Thyroid gland (tissue), 4 donors: ENCODE data around the gene TMEM61. TPM values are rescaled to one million over a fixed set of nuclear protein-coding genes. Genes with fewer than 3 reads are reported as not detected.

Experiments
- DNase-seq, 2 donors: peaks; one replicate each; pipeline ENCODE4 v3.0.0-alpha.2; 2019
- H3K27ac ChIP-seq, 3 donors: fragments of 200-600 bp; sonication (generic); 1 replicate in 2 of 3; 2 replicates in 1 of 3; pipeline ENCODE4 v1.5.1; 2016 to 2019; ENCODE audit warnings: mild to moderate bottlenecking in 1 of 3, moderate library complexity in 1 of 3
- H3K27me3 ChIP-seq: fragments of 200-600 bp; sonication (generic); one replicate; pipeline ENCODE4 v1.5.1; 2019
- H3K36me3 ChIP-seq, 2 donors: fragments of 200-600 bp; sonication (generic); one replicate each; pipeline ENCODE4 v1.5.1; 2016 to 2019
- H3K4me1 ChIP-seq, 2 donors: fragments of 200-600 bp; sonication (generic); one replicate each; pipeline ENCODE4 v1.5.1; 2017 to 2019
- H3K4me3 ChIP-seq, 3 donors: fragments of 200-600 bp; sonication (generic); replicated peaks in 1 of 3; 1 replicate in 2 of 3; 2 replicates in 1 of 3; pipeline ENCODE4 v1.5.1; 2016; ENCODE audit warnings: mild to moderate bottlenecking in 1 of 3
- H3K9me3 ChIP-seq: fragments of 200-600 bp; sonication (generic); one replicate; pipeline ENCODE4 v1.5.1; 2017
- POLR2A ChIP-seq, 2 donors: fragments of 450-650 bp; IDR thresholded peaks; one replicate each; pipeline ENCODE4 v1.6.1; 2017; ENCODE audit warnings: antibody characterized with exemption in 2 of 2, mild to moderate bottlenecking in 2 of 2, moderate library complexity in 1 of 2
- WGBS, 2 donors: methylation state at CpG; one replicate each; pipeline ENCODE4 v1.1.5; 2017; 5-methylcytosine and 5-hydroxymethylcytosine counted together
- intact Hi-C: fragments of 100-400 bp; cut with DNase I; formaldehyde crosslinking; loops from one replicate; pipeline ENCODE4 v1.15.1; 2023
- total RNA-seq, 4 donors: library from RNA; depleted of rRNA; stranded (reverse); fragments of >200 nt; gene quantifications; one replicate each; pipeline ENCODE4 v1.2.3, GENCODE V29; 2016
- TF ChIP-seq, protein P1 (sequence below), 6 experiments: fragments of 200-600 bp in 3 of 6; fragments of 450-650 bp in 3 of 6; sonication (generic) in 3 of 6; IDR thresholded peaks; one replicate each; pipeline ENCODE4 v1.5.1; 2016 to 2019; ENCODE audit warnings: antibody characterized with exemption in 6 of 6, mild to moderate bottlenecking in 2 of 6, inconsistent platforms in 1 of 6, moderate library complexity in 1 of 6

TMEM61 gene
- total RNA-seq, 4 donors from 2014 or later: 0.45 TPM; not detected in 3

DNA sequence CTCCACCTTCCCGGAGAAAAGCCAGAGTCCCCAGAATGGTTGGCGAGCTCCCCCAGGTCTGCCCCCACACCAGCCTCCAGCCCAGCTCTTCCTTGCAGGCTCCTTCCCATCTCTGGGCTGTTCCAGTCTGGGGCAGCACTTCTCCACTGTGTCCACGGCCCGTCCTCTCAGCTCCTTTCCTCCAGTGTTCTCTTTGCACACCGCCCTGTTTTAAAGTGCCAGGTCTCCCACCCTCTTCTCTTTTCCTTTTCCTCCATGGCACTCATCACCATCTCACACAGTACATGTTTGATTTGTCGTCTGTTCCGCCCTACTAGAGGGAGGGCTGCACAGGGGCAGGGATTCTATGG is 52.8 kb downstream of the TMEM61 start:
- Histone ChIP-seq H3K9me3 (no peaks in the 10 kb centered on the region), H3K27me3 (no peaks in the 10 kb centered on the region), H3K4me3 (no peak overlapping the region), H3K4me1 (no peaks in the 10 kb centered on the region), H3K36me3 (no peaks in the 10 kb centered on the region), H3K27ac (no peak overlapping the region)
- 76 to 80% methylated on average over 7 of the region's 7 CpGs for WGBS, 2 donors
- intact Hi-C loops: no loop called here
- no peak for DNase-seq
- TF ChIP-seq, protein P1, sequence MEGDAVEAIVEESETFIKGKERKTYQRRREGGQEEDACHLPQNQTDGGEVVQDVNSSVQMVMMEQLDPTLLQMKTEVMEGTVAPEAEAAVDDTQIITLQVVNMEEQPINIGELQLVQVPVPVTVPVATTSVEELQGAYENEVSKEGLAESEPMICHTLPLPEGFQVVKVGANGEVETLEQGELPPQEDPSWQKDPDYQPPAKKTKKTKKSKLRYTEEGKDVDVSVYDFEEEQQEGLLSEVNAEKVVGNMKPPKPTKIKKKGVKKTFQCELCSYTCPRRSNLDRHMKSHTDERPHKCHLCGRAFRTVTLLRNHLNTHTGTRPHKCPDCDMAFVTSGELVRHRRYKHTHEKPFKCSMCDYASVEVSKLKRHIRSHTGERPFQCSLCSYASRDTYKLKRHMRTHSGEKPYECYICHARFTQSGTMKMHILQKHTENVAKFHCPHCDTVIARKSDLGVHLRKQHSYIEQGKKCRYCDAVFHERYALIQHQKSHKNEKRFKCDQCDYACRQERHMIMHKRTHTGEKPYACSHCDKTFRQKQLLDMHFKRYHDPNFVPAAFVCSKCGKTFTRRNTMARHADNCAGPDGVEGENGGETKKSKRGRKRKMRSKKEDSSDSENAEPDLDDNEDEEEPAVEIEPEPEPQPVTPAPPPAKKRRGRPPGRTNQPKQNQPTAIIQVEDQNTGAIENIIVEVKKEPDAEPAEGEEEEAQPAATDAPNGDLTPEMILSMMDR (IDR thresholded peaks at IDR 0.05): no peak
- no peak for TF ChIP-seq POLR2A (IDR thresholded peaks at IDR 0.05)

DNA sequence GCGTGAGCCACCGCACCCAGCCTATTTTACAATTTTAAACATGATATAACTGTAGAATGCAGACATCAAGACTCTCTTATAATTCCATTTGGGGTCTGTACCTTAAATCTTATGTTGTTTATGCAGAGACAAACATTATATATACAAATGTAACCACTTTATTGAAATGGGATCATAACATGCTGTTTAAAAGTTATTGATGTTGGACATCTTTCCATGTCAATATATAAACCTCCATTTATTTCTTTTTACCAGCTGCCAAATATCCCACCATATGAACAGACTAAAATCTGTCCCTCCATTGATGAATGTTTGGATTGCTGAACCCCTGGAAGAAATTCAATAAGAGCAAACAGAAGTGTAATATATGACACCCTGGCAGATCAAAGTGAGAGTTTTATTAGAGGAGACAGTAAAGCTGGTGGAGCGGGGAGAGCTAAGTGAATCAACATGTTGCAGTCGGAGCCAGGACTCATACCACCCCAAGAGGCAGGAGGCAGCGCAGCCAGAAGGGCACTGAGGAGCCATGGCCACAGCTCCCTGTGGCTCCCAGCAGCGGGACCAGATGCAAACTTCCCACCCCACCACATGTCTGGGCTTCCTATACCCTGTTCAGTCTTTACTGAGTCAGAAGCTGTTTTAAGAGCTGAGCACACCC is 54.2 kb downstream of the TMEM61 start:
- DNase-seq: no peak
- no peaks in the 10 kb centered on the region for H3K27me3 ChIP-seq
- intact Hi-C loops: no loop called here
- H3K4me1 ChIP-seq: peaks cover 0 to 3% of the 10 kb centered on the region in 2 donors
- TF ChIP-seq, protein P1 (IDR thresholded peaks at IDR 0.05): no peak
- TF ChIP-seq POLR2A (IDR thresholded peaks at IDR 0.05): no peak
- no peaks in the 10 kb centered on the region for H3K36me3 ChIP-seq
- H3K9me3 ChIP-seq: no peaks in the 10 kb centered on the region
- H3K27ac ChIP-seq: no peak overlapping the region
- H3K4me3 ChIP-seq: no peak overlapping the region
- 81 to 90% methylated on average over 6 of the region's 6 CpGs for WGBS, 2 donors

DNA sequence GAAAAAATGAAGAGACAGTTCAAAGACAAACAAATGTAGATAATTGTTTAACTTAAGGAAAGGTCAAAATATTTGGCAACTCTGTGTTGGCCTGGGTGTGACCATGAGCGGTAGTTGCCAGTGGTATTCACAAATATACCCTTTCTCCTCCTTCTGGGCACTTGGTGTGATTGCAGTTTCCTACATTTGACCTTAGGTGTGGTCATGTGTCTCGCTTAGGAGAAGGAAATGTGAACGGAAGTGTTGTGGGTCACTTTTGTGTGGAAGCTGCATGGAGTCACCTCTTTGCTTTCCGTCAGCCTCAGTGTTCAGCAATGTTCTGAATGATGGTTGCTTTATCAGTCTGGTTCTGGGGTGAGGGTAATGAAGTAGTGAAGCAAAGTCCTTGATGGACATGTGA is 55.5 kb downstream of the TMEM61 start:
- TF ChIP-seq POLR2A (IDR thresholded peaks at IDR 0.05): no peak
- TF ChIP-seq, protein P1 (IDR thresholded peaks at IDR 0.05): no peak
- Histone ChIP-seq H3K4me1 (peaks cover 0 to 7% of the 10 kb centered on the region in 2 donors), H3K4me3 (no peak overlapping the region), H3K36me3 (no peaks in the 10 kb centered on the region), H3K9me3 (no peaks in the 10 kb centered on the region), H3K27ac (no peak overlapping the region), H3K27me3 (no peaks in the 10 kb centered on the region)
- intact Hi-C loops: no loop called here
- no peak for DNase-seq
- 76 to 78% methylated on average over 4 of the region's 4 CpGs for WGBS, 2 donors

DNA sequence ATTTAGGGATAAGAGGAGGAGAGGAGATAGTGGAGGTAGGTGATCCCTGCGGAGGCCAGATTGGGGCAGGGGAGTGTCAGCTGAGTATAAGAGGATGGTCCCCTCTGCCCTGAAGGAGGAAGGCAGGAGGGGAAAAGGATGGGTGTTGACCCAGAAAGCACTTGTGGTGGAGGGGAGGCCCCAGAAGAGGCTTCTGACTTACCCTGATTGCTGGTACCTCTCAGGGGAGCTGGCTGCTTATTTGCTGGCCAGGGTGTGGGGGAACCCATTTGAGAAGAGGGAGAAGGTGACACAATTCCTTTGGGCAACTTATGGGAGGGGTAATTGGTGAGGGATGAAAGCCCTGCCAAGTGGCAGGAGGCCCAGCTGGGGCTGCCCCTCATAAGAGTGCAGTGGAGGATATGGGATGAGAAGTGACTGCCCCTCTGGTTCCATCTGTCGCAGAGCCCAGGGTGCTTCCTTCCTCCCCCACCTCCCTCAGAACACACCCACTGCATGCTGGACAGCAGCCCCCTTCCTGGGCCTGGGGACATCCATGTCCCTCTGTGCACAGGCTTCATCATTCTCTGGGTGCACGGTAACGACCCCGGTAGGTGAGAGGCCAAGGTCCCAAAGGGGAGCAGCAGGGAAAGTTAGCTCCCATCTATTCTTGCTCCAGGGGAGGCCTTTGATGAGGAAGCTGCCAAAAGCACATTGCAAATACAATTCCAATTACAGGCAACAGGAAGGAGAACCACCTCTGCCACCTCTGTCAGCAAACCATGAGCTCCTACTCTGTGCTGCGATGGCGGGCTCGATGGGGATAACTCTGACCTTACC is 57.5 kb downstream of the TMEM61 start:
- H3K36me3 ChIP-seq: no peaks in the 10 kb centered on the region
- TF ChIP-seq POLR2A (IDR thresholded peaks at IDR 0.05): no peak
- TF ChIP-seq, protein P1 (IDR thresholded peaks at IDR 0.05): no peak

DNA sequence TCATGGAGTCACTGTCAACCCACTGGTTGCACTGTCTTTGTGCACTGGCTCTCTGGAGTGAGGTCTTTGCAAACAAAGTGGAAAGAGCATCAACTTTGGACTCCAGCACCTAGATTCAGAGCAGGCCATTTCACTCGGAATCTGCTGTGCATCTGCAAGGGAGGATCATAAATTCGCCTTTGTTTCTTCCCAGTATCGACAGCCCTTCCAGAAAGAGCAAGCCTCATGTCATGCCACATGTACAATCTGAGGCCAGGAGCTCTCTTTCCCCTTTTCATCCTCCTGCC is 58.1 kb downstream of the TMEM61 start:
- Histone ChIP-seq H3K27ac (no peak overlapping the region), H3K27me3 (no peaks in the 10 kb centered on the region), H3K36me3 (no peaks in the 10 kb centered on the region), H3K9me3 (no peaks in the 10 kb centered on the region), H3K4me3 (no peak overlapping the region), H3K4me1 (peaks cover 0 to 7% of the 10 kb centered on the region in 2 donors)
- intact Hi-C loops: no loop called here
- DNase-seq: no peak
- TF ChIP-seq POLR2A (IDR thresholded peaks at IDR 0.05): no peak
- TF ChIP-seq, protein P1 (IDR thresholded peaks at IDR 0.05): no peak
- WGBS, 2 donors: 91 to 97% methylated on average over 3 of the region's 3 CpGs

More for the DNA sequence above, 57.5 kb downstream of the TMEM61 start:
- WGBS, 2 donors: 79 to 85% methylated on average over 8 of the region's 8 CpGs
- no peak overlapping the region for H3K27ac ChIP-seq
- no peak overlapping the region for H3K4me3 ChIP-seq
- no peaks in the 10 kb centered on the region for H3K27me3 ChIP-seq
- intact Hi-C loops: no loop called here
- H3K9me3 ChIP-seq: no peaks in the 10 kb centered on the region
- no peak for DNase-seq
- peaks cover 0 to 7% of the 10 kb centered on the region in 2 donors for H3K4me1 ChIP-seq
